ENCODE data around the gene ZNF680. TPM values are rescaled to one million over a fixed set of nuclear protein-coding genes. Genes with fewer than 3 reads are reported as not detected.

ZNF680 gene
- total and polyA plus RNA-seq, 4 donors, result 3.2 to 42.0 (median 7.8) TPM

DNA sequence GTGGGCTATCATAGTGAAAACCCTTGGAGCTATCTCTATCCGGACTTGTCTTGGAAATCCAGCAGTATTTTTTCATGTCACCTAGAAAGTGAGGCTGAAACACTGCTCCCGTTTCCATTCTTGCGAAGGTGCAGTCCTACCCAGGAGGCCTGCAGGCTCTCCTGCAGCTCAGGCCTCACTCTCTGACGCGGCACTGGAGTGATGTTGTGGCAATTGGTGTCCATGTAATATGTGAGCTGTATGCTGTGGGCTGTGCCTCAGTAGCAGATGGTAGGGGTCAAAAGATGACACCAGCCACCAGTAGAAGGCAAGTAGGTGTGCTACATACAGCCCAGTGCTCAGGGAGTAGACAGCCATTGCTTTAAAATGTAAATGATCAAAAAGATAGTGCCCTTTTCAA is 28.1 kb upstream of the ZNF680 start:
- Histone ChIP-seq H3K9me3 (ENCODE audit: control insufficient read depth in 4 of 4, insufficient read depth in 3 of 4, low read length in 3 of 4) (peaks cover 0 to 5% (median 2%) of the 10 kb centered on the region in 4 donors), H3K4me3 (no peak overlapping the region), H3K9ac (ENCODE audit: insufficient read depth in 1 of 2, low read length in 2 of 2) (no peak overlapping the region), H3K36me3 (ENCODE audit: control insufficient read depth in 4 of 4, insufficient read depth in 4 of 4, low read length in 4 of 4) (no peaks in the 10 kb centered on the region), H3K27me3 (ENCODE audit: control insufficient read depth in 3 of 3, insufficient read depth in 3 of 3, low read length in 2 of 3) (no peaks in the 10 kb centered on the region), H3K27ac (ENCODE audit: low read depth in 1 of 2, low read length in 1 of 2) (no peak overlapping the region), H3K4me1 (ENCODE audit: control insufficient read depth in 5 of 5, insufficient read depth in 5 of 5, low read length in 5 of 5) (no peaks in the 10 kb centered on the region)
- no peak for ATAC-seq (ENCODE audit: insufficient read depth, low FRiP score)
- no peak for DNase-seq
- 93 to 94% methylated on average over 5 of the region's 5 CpGs for WGBS, 2 donors
- TF ChIP-seq, protein P1, sequence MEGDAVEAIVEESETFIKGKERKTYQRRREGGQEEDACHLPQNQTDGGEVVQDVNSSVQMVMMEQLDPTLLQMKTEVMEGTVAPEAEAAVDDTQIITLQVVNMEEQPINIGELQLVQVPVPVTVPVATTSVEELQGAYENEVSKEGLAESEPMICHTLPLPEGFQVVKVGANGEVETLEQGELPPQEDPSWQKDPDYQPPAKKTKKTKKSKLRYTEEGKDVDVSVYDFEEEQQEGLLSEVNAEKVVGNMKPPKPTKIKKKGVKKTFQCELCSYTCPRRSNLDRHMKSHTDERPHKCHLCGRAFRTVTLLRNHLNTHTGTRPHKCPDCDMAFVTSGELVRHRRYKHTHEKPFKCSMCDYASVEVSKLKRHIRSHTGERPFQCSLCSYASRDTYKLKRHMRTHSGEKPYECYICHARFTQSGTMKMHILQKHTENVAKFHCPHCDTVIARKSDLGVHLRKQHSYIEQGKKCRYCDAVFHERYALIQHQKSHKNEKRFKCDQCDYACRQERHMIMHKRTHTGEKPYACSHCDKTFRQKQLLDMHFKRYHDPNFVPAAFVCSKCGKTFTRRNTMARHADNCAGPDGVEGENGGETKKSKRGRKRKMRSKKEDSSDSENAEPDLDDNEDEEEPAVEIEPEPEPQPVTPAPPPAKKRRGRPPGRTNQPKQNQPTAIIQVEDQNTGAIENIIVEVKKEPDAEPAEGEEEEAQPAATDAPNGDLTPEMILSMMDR (IDR thresholded peaks at IDR 0.05; ENCODE audit: control extremely low read depth, extremely low read depth), result no peak

DNA sequence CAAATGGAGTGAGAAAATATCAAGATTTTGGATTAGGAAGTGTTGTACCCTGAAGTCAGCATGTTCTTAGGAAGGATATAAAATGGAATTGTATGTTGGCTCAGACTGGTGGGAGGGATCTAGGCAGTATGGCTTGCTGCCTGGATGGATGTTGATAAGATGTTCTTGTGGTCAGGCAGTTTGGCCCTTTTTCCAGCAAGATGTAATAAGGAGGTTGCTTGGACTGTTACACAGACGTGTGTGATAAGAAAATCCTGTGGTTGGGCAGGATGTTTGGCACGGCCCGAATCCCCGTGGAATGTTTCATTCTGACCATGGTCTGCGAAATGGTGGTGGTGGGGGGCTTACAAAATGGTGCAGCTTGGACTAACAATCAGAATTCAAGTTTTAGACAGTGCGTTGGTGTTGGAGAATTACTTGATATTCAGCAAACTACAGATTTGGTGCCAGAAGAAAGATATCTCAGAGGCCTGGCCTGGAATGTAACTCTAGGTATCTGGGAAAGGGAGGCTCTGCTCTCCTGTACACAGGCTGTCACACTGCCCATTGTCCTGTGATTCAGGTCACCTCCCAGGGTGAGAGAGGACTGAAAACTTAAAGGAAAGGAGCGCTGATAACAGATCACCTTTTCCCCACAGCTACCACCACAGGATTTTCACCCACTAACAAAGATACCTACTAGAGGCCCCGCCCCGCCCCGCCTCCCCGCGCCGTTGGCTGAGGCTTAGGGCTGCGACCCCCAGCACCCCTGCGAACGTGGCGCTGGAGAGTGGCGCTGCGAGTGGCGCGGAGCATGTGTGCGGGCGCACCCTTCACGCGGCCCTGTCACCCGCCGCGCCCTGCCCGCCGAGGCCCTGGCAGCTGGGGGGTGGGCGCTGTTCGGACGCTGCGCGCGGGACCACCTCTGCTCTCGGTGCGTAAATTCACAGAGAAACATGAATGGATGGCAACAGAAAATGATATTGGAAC is 19.3 kb upstream of the ZNF680 start:
- H3K4me3 ChIP-seq, result no peak overlapping the region
- WGBS, 2 donors, result 90% methylated on average over 38 of the region's 38 CpGs
- TF ChIP-seq, protein P1 (IDR thresholded peaks at IDR 0.05; ENCODE audit: control extremely low read depth, extremely low read depth), result no peak
- DNase-seq, result peak in 2 of 3 donors; percentile 53 to 84
- no peaks in the 10 kb centered on the region for H3K36me3 ChIP-seq (ENCODE audit: control insufficient read depth in 4 of 4, insufficient read depth in 4 of 4, low read length in 4 of 4)
- H3K4me1 ChIP-seq (ENCODE audit: control insufficient read depth in 5 of 5, insufficient read depth in 5 of 5, low read length in 5 of 5), result no peaks in the 10 kb centered on the region
- no peak overlapping the region for H3K27ac ChIP-seq (ENCODE audit: low read depth in 1 of 2, low read length in 1 of 2)
- peaks cover 0 to 2% (median 2%) of the 10 kb centered on the region in 4 donors for H3K9me3 ChIP-seq (ENCODE audit: control insufficient read depth in 4 of 4, insufficient read depth in 3 of 4, low read length in 3 of 4)
- H3K9ac ChIP-seq (ENCODE audit: insufficient read depth in 1 of 2, low read length in 2 of 2), result no peak overlapping the region
- peak; percentile 62 for ATAC-seq (ENCODE audit: insufficient read depth, low FRiP score)
- H3K27me3 ChIP-seq (ENCODE audit: control insufficient read depth in 3 of 3, insufficient read depth in 3 of 3, low read length in 2 of 3), result no peaks in the 10 kb centered on the region

DNA sequence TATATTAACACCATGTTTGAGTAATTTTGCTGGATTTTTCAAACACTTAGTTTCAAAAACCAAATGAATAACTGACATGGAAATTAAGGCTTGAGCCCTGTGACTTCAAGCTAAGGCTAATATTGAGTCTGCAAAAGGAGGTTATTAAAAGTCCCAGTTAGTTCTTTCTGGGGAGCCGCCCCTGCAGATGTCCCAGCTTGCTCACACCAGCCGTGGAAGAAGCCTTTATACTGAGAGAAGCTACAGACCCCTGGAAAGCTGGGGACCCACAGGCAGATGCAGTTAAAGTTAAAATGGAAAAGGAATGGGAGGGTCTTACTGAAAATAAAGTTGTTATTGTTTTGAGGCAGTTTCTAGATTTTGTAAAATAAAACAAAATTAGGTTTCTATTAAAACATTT is 18.5 kb upstream of the ZNF680 start:
- 89% methylated on average over 2 of the region's 2 CpGs for WGBS, 2 donors
- DNase-seq, result no peak
- no peak overlapping the region for H3K4me3 ChIP-seq
- no peaks in the 10 kb centered on the region for H3K4me1 ChIP-seq (ENCODE audit: control insufficient read depth in 5 of 5, insufficient read depth in 5 of 5, low read length in 5 of 5)
- no peaks in the 10 kb centered on the region for H3K27me3 ChIP-seq (ENCODE audit: control insufficient read depth in 3 of 3, insufficient read depth in 3 of 3, low read length in 2 of 3)
- ATAC-seq (ENCODE audit: insufficient read depth, low FRiP score), result no peak
- no peak overlapping the region for H3K27ac ChIP-seq (ENCODE audit: low read depth in 1 of 2, low read length in 1 of 2)
- TF ChIP-seq, protein P1 (IDR thresholded peaks at IDR 0.05; ENCODE audit: control extremely low read depth, extremely low read depth), result no peak
- no peaks in the 10 kb centered on the region for H3K36me3 ChIP-seq (ENCODE audit: control insufficient read depth in 4 of 4, insufficient read depth in 4 of 4, low read length in 4 of 4)
- H3K9ac ChIP-seq (ENCODE audit: insufficient read depth in 1 of 2, low read length in 2 of 2), result no peak overlapping the region
- H3K9me3 ChIP-seq (ENCODE audit: control insufficient read depth in 4 of 4, insufficient read depth in 3 of 4, low read length in 3 of 4), result peaks cover 0 to 5% (median 0%) of the 10 kb centered on the region in 4 donors
